ENCODE measurements around the gene FRMD4A. TPM values are rescaled to one million over a fixed set of nuclear protein-coding genes. Genes with fewer than 3 reads are reported as not detected.

Gene FRMD4A
- total RNA-seq, 4 donors from 2014 or later: 4.4 to 7.1 (median 5.2) TPM

GRCh38 chr10:14156104-14156503 lies 174.6 kb downstream of the FRMD4A start:
- H3K27ac ChIP-seq: no peak overlapping the region
- H3K4me1 ChIP-seq: no peaks in the 10 kb centered on the region
- no peaks in the 10 kb centered on the region for H3K36me3 ChIP-seq
- DNase-seq: no peak
- intact Hi-C loops (cut with DNase I; ENCODE audit: low total_unique reads): no loop called here
- no peaks in the 10 kb centered on the region for H3K27me3 ChIP-seq
- ATAC-seq: no peak
- TF ChIP-seq POLR2A (IDR thresholded peaks at IDR 0.05): no peak
- TF ChIP-seq CTCF (IDR thresholded peaks at IDR 0.05 in 4 of 5, conservative IDR thresholded peaks at IDR 0.05 in 1 of 5): no peak
- H3K9me3 ChIP-seq: no peaks in the 10 kb centered on the region
- in situ Hi-C loops (cut with MboI; ENCODE audit: low sequenced_read_pairs in 4 of 4): no loop called here
- no peak overlapping the region for H3K4me3 ChIP-seq

DNA sequence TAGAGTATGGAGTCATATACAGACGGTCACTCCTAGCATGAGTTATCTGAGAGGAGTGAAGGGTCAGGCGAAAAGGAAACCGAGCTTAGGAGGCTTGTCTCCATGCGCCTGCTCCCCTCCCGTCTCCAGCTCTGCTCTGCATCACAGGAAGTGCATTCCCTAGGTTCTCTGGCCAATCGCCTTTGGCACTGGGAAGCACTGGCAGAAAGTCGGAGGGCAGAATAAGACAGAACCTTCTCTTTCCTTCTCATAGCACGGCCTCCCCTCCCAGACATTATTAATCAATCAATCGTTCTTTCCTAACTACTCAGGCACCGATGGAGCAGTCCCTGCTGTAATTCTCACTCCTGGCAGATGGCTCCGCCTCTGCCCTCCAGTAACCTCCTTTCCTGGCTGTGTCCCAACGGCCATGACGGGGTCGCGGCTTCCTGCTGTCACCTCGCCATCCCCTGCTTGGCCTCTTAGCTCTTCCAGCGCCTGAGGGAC lies 177.1 kb downstream of the FRMD4A start:
- intact Hi-C loops (cut with DNase I; ENCODE audit: low total_unique reads): no loop called here

GRCh38 chr10:14151571-14151970 lies 179.2 kb downstream of the FRMD4A start:
- H3K36me3 ChIP-seq: no peaks in the 10 kb centered on the region
- DNase-seq (no peak), ATAC-seq (no peak)
- TF ChIP-seq CTCF (IDR thresholded peaks at IDR 0.05 in 4 of 5, conservative IDR thresholded peaks at IDR 0.05 in 1 of 5): no peak
- TF ChIP-seq POLR2A (IDR thresholded peaks at IDR 0.05): no peak
- H3K27ac ChIP-seq: no peak overlapping the region
- no peak overlapping the region for H3K4me3 ChIP-seq
- H3K27me3 ChIP-seq: no peaks in the 10 kb centered on the region
- no peaks in the 10 kb centered on the region for H3K9me3 ChIP-seq
- in situ Hi-C loops (cut with MboI; ENCODE audit: low sequenced_read_pairs in 4 of 4): no loop called here
- no peaks in the 10 kb centered on the region for H3K4me1 ChIP-seq
- intact Hi-C loops (cut with DNase I; ENCODE audit: low total_unique reads): no loop called here

More for the DNA sequence above, 177.1 kb downstream of the FRMD4A start:
- H3K36me3 ChIP-seq: no peaks in the 10 kb centered on the region
- no peaks in the 10 kb centered on the region for H3K27me3 ChIP-seq
- TF ChIP-seq POLR2A (IDR thresholded peaks at IDR 0.05): no peak
- ATAC-seq (peak in 1 of 2 donors; percentile 41), DNase-seq (no peak)
- H3K27ac ChIP-seq: peak overlapping the region in 1 of 4 donors; percentile 20
- in situ Hi-C loops (cut with MboI; ENCODE audit: low sequenced_read_pairs in 4 of 4): no loop called here
- H3K4me1 ChIP-seq: no peaks in the 10 kb centered on the region
- H3K9me3 ChIP-seq: no peaks in the 10 kb centered on the region
- H3K4me3 ChIP-seq: peak overlapping the region in 2 of 4 donors; percentile 8 to 17

GRCh38 chr10:14150526-14150925 lies 180.2 kb downstream of the FRMD4A start:
- DNase-seq (no peak), ATAC-seq (no peak)
- Histone ChIP-seq H3K27me3 (no peaks in the 10 kb centered on the region), H3K4me3 (no peak overlapping the region), H3K4me1 (no peaks in the 10 kb centered on the region), H3K9me3 (no peaks in the 10 kb centered on the region), H3K36me3 (no peaks in the 10 kb centered on the region), H3K27ac (no peak overlapping the region)
- intact Hi-C loops (cut with DNase I; ENCODE audit: low total_unique reads) (no loop called here), in situ Hi-C loops (cut with MboI; ENCODE audit: low sequenced_read_pairs in 4 of 4) (no loop called here)
- no peak for TF ChIP-seq CTCF (IDR thresholded peaks at IDR 0.05 in 4 of 5, conservative IDR thresholded peaks at IDR 0.05 in 1 of 5)
- TF ChIP-seq POLR2A (IDR thresholded peaks at IDR 0.05): no peak

DNA sequence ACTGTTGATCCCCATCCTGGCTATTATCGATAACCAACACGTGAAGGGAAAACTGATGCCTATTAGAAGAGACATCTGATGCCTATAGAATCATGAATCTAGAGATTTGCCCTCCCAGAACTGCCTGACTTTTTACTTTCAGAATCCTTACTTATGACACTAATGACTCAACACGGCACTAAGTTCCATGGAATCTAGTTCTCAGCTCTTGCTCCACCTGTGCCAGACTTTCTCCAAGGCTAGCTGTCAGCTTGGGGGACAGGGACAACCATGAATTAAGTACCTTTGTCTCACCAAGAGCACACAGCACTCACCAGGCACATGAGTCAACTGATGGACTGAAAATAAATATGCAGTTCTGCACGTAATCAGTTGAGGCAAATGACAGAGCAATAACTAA lies 184.2 kb downstream of the FRMD4A start:
- ATAC-seq (no peak), DNase-seq (no peak)
- no peaks in the 10 kb centered on the region for H3K36me3 ChIP-seq
- H3K27me3 ChIP-seq: no peaks in the 10 kb centered on the region
- TF ChIP-seq POLR2A (IDR thresholded peaks at IDR 0.05): no peak
- TF ChIP-seq CTCF (IDR thresholded peaks at IDR 0.05 in 4 of 5, conservative IDR thresholded peaks at IDR 0.05 in 1 of 5): no peak
- H3K4me1 ChIP-seq: no peaks in the 10 kb centered on the region
- H3K9me3 ChIP-seq: no peaks in the 10 kb centered on the region
- no peak overlapping the region for H3K4me3 ChIP-seq
- intact Hi-C loops (cut with DNase I; ENCODE audit: low total_unique reads) (no loop called here), in situ Hi-C loops (cut with MboI; ENCODE audit: low sequenced_read_pairs in 4 of 4) (no loop called here)
- no peak overlapping the region for H3K27ac ChIP-seq
